Measurements from ENCODE around the gene HS1BP3. TPM values are rescaled to one million over a fixed set of nuclear protein-coding genes. Genes with fewer than 3 reads are reported as not detected.

Gene HS1BP3
- total and polyA plus RNA-seq, 8 donors = 9.5 to 16.8 (median 10.8) TPM

DNA sequence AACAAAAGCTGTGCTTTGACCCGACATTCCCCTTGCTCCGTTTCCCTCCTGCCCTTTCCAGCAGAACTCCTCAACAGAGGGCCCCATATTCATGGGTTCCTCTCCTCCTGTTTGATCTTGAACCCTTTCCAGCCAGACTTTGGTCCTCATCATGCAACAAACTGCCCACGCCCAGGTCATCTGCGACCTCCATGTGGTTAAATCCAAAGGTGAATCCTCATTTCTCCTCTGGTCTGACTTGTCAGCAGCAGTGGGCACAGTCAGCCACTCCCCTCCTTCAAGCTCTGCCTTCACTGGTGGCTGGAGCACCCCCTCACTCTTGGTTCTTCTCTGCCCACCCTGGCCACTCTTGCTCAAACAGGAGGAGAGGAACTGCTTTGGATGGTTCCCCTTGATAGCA, 2.7 kb downstream of the HS1BP3 start:
- no peak for FAIRE-seq
- H3K4me1 ChIP-seq = peaks cover 0 to 11% (median 9%) of the 10 kb centered on the region in 3 donors
- TF ChIP-seq, protein P1, sequence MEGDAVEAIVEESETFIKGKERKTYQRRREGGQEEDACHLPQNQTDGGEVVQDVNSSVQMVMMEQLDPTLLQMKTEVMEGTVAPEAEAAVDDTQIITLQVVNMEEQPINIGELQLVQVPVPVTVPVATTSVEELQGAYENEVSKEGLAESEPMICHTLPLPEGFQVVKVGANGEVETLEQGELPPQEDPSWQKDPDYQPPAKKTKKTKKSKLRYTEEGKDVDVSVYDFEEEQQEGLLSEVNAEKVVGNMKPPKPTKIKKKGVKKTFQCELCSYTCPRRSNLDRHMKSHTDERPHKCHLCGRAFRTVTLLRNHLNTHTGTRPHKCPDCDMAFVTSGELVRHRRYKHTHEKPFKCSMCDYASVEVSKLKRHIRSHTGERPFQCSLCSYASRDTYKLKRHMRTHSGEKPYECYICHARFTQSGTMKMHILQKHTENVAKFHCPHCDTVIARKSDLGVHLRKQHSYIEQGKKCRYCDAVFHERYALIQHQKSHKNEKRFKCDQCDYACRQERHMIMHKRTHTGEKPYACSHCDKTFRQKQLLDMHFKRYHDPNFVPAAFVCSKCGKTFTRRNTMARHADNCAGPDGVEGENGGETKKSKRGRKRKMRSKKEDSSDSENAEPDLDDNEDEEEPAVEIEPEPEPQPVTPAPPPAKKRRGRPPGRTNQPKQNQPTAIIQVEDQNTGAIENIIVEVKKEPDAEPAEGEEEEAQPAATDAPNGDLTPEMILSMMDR (IDR thresholded peaks at IDR 0.05) = no peak
- no peak for ATAC-seq
- peak in 1 of 6 donors; percentile 9 for DNase-seq
- intact Hi-C loops (cut with DNase I) = no loop called here
- H3K27me3 ChIP-seq = no peaks in the 10 kb centered on the region
- H3K27ac ChIP-seq = no peak overlapping the region
- H3K9me3 ChIP-seq = no peaks in the 10 kb centered on the region
- H3K36me3 ChIP-seq = no peaks in the 10 kb centered on the region
- 86 to 96% methylated on average over 4 of the region's 4 CpGs for WGBS, 2 donors
- no peak overlapping the region for H3K4me3 ChIP-seq

DNA sequence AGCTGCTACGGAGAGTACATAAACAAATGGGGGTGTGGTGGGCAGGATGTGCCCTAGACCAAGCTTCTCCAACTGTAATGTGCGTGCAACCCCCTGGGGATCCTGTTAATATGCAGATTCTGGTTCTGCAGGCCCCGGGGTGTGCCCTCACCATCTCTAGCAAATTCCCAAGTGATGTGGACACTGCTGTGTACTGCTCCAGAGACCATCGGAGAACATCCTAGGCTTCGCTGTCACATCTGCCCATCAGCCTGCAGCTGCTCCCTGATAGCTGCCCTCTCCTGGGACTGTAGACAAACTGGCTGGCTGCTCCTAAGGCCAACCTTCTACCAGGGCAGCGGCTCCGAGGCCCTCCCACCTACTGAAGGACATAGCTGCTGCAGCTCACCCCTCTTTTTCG, 3.2 kb downstream of the HS1BP3 start:
- TF ChIP-seq, protein P1 (IDR thresholded peaks at IDR 0.05) = no peak
- intact Hi-C loops (cut with DNase I) = no loop called here
- H3K27me3 ChIP-seq = no peaks in the 10 kb centered on the region
- WGBS, 2 donors = 86 to 91% methylated on average over 8 of the region's 8 CpGs
- no peak overlapping the region for H3K27ac ChIP-seq
- no peak overlapping the region for H3K4me3 ChIP-seq
- DNase-seq = no peak
- peaks cover 0 to 11% (median 9%) of the 10 kb centered on the region in 3 donors for H3K4me1 ChIP-seq
- no peak for ATAC-seq
- FAIRE-seq = no peak
- H3K9me3 ChIP-seq = no peaks in the 10 kb centered on the region
- no peaks in the 10 kb centered on the region for H3K36me3 ChIP-seq

DNA sequence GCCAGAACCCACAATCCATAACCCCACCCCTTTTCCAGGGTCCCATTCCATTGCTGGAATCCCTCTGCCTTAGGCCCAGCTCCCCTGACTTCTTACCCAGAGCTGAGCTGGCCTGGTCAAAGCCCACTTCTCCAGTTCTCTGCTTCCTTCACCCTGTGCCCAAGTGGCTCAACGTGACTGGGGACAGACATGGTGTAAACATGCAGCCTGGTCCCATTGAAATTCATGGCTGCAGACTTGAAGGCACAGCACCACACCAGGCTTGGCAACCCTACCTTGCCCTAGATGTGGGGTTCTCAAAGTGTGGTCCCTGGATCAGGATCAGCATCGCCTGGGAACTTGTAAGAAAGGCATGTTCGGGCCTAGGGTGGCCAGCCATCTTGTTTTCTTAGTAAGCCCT, 3.7 kb downstream of the HS1BP3 start:
- intact Hi-C loops (cut with DNase I) = no loop called here
- no peak for ATAC-seq
- TF ChIP-seq, protein P1 (IDR thresholded peaks at IDR 0.05) = no peak

DNA sequence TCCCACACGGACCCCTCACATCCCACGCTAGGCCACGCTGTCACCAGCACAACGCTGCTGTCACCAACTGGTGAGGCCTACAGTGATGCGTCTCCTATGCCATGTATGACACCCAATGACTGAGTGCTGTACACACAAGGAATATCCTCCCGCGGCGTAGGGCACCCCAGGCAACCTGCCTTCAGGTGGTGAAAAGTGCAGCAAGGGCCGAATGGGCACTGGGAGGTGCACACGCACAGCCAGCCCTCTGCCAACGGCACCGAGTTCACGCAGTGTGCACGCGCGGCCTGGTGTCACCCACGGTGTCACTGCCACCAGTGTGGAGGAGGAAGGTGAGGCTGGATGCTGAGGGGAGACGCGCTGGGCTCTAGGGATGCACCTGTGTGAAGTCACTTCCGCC, 4.5 kb downstream of the HS1BP3 start:
- DNase-seq (peak in 2 of 6 donors; percentile 8 to 56), FAIRE-seq (no peak), ATAC-seq (no peak)
- Histone ChIP-seq H3K36me3 (no peaks in the 10 kb centered on the region), H3K27me3 (no peaks in the 10 kb centered on the region), H3K27ac (no peak overlapping the region), H3K4me3 (no peak overlapping the region), H3K9me3 (no peaks in the 10 kb centered on the region), H3K4me1 (peaks cover 0 to 11% (median 9%) of the 10 kb centered on the region in 3 donors)
- TF ChIP-seq, protein P1 (IDR thresholded peaks at IDR 0.05) = no peak
- intact Hi-C loops (cut with DNase I) = no loop called here
- 92% methylated on average over 20 of the region's 20 CpGs for WGBS, 2 donors

More for the DNA sequence above, 3.7 kb downstream of the HS1BP3 start:
- Histone ChIP-seq H3K4me3 (no peak overlapping the region), H3K27me3 (no peaks in the 10 kb centered on the region), H3K27ac (no peak overlapping the region), H3K36me3 (no peaks in the 10 kb centered on the region), H3K4me1 (peaks cover 0 to 11% (median 9%) of the 10 kb centered on the region in 3 donors), H3K9me3 (no peaks in the 10 kb centered on the region)
- DNase-seq = no peak
- 87 to 95% methylated on average over 3 of the region's 3 CpGs for WGBS, 2 donors
- no peak for FAIRE-seq

DNA sequence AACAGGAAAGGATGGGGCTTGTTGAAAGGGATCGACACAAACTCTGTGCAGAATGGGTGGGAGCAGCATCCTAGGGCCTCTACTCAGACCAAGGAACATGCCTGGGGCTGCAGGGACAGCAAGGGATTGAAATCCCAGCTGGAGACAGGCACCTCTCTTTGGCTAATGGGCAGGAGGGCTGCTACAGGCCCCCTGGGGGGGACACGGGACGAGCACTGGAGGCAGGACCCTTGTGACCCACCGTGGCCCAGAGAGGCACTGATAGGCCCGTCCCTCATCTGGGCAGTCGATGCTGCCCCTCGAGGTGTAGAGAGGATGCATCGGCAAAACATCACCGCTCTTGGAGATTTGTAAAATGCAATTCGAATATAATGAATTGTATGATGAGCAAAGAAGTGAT, 5.1 kb downstream of the HS1BP3 start:
- DNase-seq (peak in 2 of 6 donors; percentile 6 to 43), ATAC-seq (no peak), FAIRE-seq (no peak)
- no peaks in the 10 kb centered on the region for H3K9me3 ChIP-seq
- H3K27ac ChIP-seq = no peak overlapping the region
- TF ChIP-seq, protein P1 (IDR thresholded peaks at IDR 0.05) = no peak
- intact Hi-C loops (cut with DNase I) = no loop called here
- peaks cover 0 to 11% (median 9%) of the 10 kb centered on the region in 3 donors for H3K4me1 ChIP-seq
- H3K4me3 ChIP-seq = no peak overlapping the region
- H3K27me3 ChIP-seq = no peaks in the 10 kb centered on the region
- 80 to 82% methylated on average over 10 of the region's 10 CpGs for WGBS, 2 donors
- no peaks in the 10 kb centered on the region for H3K36me3 ChIP-seq

All from pancreas (tissue), 10 donors.